ENCODE measurements around the gene C9.
"Not testable (repeated sequence)": the region's sequence is repeated elsewhere in the genome, so short reads cannot be mapped to it uniquely, and the experiment has no call there.

C9 gene

DNA sequence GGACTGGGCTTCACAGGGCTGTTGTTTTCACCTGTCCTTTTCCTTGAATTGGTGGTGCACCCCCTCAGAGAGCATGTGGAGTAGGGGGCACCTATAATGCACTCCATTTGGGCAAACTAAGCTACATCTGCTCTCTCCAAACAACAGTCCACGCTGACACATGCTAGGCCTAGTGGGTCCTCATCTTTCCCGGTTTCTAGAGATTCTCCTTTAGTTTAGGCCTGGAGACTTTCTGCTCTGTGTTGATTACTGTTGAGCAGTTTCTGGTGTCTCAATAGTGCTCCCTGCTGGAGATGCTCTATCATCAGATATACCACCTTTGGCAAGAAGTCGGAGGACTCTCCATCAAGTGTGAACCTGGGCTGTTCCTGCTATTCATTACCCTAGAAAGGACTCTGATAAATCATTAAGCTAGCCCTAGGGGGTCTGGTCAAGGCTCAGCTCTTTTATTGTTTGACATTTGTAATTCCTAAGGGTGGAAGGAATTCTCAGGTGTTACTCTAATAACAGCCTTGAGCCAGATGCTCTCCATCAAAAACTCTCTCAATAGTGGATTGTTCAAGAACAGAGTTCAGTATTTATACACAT is 81.0 kb downstream of the C9 start:
- DNase-seq: peak; percentile 14
- Histone ChIP-seq H3K4me1 (no peaks in the 10 kb centered on the region), H3K4me3 (ENCODE audit: low read depth, low read length) (no peak overlapping the region), H3K9me3 (no peaks in the 10 kb centered on the region; the same call in 1 of the 2 replicates), H3K27me3 (no peaks in the 10 kb centered on the region), H3K36me3 (no peaks in the 10 kb centered on the region)
- TF ChIP-seq, protein P1, sequence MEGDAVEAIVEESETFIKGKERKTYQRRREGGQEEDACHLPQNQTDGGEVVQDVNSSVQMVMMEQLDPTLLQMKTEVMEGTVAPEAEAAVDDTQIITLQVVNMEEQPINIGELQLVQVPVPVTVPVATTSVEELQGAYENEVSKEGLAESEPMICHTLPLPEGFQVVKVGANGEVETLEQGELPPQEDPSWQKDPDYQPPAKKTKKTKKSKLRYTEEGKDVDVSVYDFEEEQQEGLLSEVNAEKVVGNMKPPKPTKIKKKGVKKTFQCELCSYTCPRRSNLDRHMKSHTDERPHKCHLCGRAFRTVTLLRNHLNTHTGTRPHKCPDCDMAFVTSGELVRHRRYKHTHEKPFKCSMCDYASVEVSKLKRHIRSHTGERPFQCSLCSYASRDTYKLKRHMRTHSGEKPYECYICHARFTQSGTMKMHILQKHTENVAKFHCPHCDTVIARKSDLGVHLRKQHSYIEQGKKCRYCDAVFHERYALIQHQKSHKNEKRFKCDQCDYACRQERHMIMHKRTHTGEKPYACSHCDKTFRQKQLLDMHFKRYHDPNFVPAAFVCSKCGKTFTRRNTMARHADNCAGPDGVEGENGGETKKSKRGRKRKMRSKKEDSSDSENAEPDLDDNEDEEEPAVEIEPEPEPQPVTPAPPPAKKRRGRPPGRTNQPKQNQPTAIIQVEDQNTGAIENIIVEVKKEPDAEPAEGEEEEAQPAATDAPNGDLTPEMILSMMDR (IDR thresholded peaks at IDR 0.05; ENCODE audit: low read depth, low read length): peak; percentile 53

DNA sequence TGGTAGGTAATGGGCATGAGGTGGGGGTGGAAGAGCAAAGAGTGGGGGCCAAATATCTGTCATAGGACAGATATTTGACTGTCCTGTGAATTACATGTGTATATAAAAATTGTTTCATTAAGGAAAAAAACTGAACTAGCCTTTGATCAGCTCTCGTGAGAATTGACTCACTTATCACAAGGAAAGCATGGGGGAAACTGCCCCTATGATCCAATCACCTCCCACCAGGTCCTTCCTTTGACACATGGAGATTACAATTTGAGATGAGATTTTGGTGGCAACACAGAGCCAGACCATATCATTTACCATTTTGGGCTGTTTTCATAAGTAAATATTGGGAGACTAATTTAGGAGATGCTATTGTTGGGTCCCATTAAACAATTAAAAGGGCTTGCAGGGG is 81.7 kb downstream of the C9 start:
- H3K36me3 ChIP-seq: no peaks in the 10 kb centered on the region
- H3K4me1 ChIP-seq: no peaks in the 10 kb centered on the region
- no peaks in the 10 kb centered on the region; the same call in 1 of the 2 replicates for H3K9me3 ChIP-seq
- H3K27me3 ChIP-seq: no peaks in the 10 kb centered on the region
- H3K4me3 ChIP-seq (ENCODE audit: low read depth, low read length): no peak overlapping the region
- no peak for DNase-seq
- TF ChIP-seq, protein P1 (IDR thresholded peaks at IDR 0.05; ENCODE audit: low read depth, low read length): no peak

DNA sequence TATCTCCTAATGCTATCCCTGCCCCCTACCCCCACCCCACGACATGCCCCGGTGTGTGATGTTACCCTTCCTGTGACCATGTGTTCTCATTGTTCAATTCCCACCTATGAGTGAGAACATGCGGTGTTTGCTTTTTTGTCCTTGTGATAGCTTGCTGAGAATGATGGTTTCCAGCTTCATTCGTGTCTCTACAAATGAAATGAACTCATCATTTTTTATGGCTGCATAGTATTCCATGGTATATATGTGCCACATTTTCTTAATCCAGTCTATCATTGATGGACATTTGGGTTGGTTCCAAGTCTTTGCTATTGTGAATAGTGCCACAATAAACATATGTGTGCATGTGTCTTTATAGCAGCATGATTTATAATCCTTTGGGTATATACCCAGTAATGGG is 88.4 kb downstream of the C9 start:
- H3K4me1 ChIP-seq; DNase-seq; H3K9me3 ChIP-seq; H3K36me3 ChIP-seq; H3K27me3 ChIP-seq; H3K4me3 ChIP-seq (ENCODE audit: low read depth, low read length): not testable (repeated sequence)

DNA sequence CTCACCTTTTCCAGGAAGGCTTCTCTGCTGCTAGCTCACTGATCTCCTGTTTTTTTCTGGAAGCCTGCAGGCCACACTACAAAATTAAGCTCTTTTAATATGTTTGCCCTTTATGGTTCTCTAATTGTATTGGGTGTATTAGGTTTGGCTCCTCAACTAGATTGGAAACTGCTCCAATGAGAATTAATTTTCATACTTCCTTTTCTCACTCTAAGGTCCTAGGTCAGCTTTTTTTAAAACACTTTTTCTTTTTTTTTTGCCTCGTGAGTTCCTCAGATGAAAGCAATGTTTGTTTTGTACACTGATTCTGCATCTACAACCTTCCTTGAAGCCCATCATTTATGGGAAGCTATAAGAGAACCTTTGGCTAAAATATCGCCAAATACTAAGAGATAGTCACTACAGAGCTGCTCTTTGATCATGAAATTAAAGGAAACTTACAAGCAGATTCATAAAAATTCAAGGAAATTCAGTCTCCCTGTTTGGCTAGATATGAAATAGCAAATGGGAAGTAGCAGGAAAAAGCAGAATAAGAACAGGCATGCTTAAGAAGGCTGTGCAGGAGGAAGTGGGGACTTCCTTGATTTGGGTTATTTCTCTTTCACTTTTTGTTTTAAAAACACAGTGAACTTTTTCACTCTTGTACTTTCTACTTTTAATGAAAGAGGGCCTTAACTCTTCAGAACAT is 89.8 kb downstream of the C9 start:
- Histone ChIP-seq H3K4me3 (ENCODE audit: low read depth, low read length) (no peak overlapping the region), H3K9me3 (no peaks in the 10 kb centered on the region), H3K4me1 (no peaks in the 10 kb centered on the region), H3K27me3 (no peaks in the 10 kb centered on the region), H3K36me3 (no peaks in the 10 kb centered on the region)
- TF ChIP-seq, protein P1 (IDR thresholded peaks at IDR 0.05; ENCODE audit: low read depth, low read length): no peak
- no peak for DNase-seq

DNA sequence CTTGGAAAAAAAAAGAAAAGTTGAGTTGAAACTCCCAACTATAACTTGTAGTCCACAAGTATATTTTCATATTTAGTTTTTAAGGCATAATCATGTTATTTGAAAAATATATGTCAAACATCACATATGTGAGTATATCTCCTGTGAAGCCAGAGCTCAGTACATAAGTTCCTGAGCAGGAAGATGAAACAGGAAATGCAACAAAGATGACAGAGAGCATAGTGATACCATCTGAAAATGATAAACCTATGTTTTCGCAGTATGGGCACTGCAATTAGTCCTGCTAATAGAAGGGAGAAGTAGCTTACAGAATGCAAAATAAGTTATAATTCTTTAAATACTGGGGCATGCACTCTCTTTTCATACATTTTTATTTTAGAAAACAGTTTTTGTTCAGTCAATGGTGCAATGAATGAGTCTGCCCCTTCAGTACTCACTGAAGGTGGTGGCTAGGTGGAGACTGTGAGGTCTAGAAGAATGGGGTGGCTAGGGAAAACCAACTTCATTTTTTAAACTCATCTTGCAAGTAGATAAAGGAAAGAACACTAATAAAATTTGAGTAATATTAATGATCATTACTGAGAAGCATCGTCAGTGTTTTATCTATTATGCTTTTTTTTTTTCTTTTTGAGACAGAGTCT is 90.9 kb downstream of the C9 start:
- no peaks in the 10 kb centered on the region for H3K9me3 ChIP-seq
- no peaks in the 10 kb centered on the region for H3K27me3 ChIP-seq
- H3K4me3 ChIP-seq (ENCODE audit: low read depth, low read length): no peak overlapping the region
- no peaks in the 10 kb centered on the region for H3K36me3 ChIP-seq
- TF ChIP-seq, protein P1 (IDR thresholded peaks at IDR 0.05; ENCODE audit: low read depth, low read length): no peak
- H3K4me1 ChIP-seq: no peaks in the 10 kb centered on the region
- no peak for DNase-seq

DNA sequence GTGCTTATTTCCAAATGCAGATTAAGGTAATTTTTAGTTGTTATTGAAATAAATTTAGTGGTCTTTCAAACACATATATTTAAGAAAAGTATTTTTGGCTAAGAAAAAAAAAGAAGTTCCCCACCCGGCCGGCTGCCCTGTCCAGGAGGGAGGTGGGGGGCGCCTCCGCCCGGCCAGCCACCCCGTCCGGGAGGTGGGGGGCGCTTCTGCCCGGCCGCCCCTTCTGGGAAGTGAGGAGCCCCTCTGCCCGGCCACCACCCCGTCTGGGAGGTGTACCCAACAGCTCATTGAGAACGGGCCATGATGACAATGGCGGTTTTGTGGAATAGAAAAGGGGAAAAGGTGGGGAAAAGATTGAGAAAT is 91.4 kb downstream of the C9 start:
- H3K4me3 ChIP-seq (ENCODE audit: low read depth, low read length); H3K27me3 ChIP-seq; H3K9me3 ChIP-seq; DNase-seq; H3K36me3 ChIP-seq; H3K4me1 ChIP-seq: not testable (repeated sequence)

DNA sequence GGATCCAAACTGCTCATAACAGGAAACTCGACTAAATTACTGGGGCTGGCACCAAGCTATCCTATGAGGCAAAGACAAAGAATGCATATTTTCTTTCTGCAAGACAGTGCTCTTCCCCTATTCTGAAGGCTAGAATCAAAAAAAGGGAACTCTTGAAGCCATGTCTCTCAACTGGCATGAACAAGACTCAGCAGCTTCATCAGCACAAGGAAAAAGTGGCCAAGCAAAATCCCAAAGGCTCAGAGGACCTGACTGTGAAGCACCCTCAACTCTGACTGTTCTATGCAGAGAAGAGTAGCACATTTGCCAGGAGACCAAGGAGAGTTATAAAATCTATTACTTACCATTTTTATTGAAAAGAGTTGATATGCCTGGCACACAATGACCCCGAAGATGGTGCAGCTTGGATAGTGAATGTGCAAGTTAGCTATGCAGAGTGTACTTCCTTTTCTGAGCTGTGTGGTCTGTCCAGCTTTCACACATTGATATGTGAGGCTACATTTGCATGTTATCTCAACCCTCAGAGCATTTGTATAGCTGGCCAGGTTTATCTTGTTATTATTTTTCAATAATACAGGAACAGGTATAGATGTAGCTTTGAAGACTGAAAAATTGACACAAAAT is 94.0 kb downstream of the C9 start:
- H3K27me3 ChIP-seq: no peaks in the 10 kb centered on the region
- H3K4me1 ChIP-seq: no peaks in the 10 kb centered on the region
- H3K4me3 ChIP-seq (ENCODE audit: low read depth, low read length): no peak overlapping the region
- TF ChIP-seq, protein P1 (IDR thresholded peaks at IDR 0.05; ENCODE audit: low read depth, low read length): no peak
- DNase-seq: no peak
- H3K36me3 ChIP-seq: no peaks in the 10 kb centered on the region
- H3K9me3 ChIP-seq: no peaks in the 10 kb centered on the region
